H1 (cell line): Measurements from ENCODE around the gene HPRT1. TPM values are rescaled to one million over a fixed set of nuclear protein-coding genes. Genes with fewer than 3 reads are reported as not detected.

Source experiments
- CTCF ChIA-PET: fragments of 300-600 bp; sonication (Branson Sonifier 250); formaldehyde crosslinking; loops from one replicate; lab custom pipeline; 2021; ENCODE audit not compliant: partially characterized antibody; lab: Charles Lee
- POLR2A ChIA-PET: fragments of 300-600 bp; sonication (Branson Sonifier 250); formaldehyde crosslinking; loops from one replicate; lab custom pipeline; 2021; ENCODE audit warnings: inconsistent platforms; ENCODE audit not compliant: partially characterized antibody; lab: Charles Lee
- DNase-seq, 2 experiments: peaks; one replicate each; pipeline versions ENCODE4 v3.0.0 to v3.0.0-alpha.2; 2010 to 2022; ENCODE audit warnings: low spot score in 2 of 2, low read depth in 1 of 2, mixed read lengths in 1 of 2
- FAIRE-seq: peaks from 2 replicates; lab custom pipeline; 2011; peaks lifted over from hg19 to GRCh38; lab: Jason Lieb, UNC
- H2AFZ ChIP-seq: 2 replicates; pipeline ENCODE4 v1.8.1; 2012; ENCODE audit warnings: low read length, inconsistent platforms
- H2AK5ac ChIP-seq: 2 replicates; pipeline ENCODE4 v1.6.1; 2013; ENCODE audit warnings: low read depth, low read length
- H2BK120ac ChIP-seq: replicated peaks from 2 replicates; pipeline ENCODE3; 2013; ENCODE audit warnings: low read depth, low read length, inconsistent platforms
- H2BK12ac ChIP-seq: 2 replicates; pipeline ENCODE4 v1.6.1; 2013; ENCODE audit warnings: low read depth, low read length
- H2BK15ac ChIP-seq: 2 replicates; pipeline ENCODE4 v1.6.1; 2013; ENCODE audit warnings: low read length
- H2BK20ac ChIP-seq: 2 replicates; pipeline ENCODE4 v1.6.1; 2013; ENCODE audit warnings: low read length
- H2BK5ac ChIP-seq: 2 replicates; pipeline ENCODE4 v1.6.1; 2013; ENCODE audit warnings: low read depth, low read length
- H3K14ac ChIP-seq: 2 replicates; pipeline ENCODE4 v1.6.1; 2013; ENCODE audit warnings: inconsistent platforms; ENCODE audit not compliant: insufficient read length
- H3K18ac ChIP-seq: 2 replicates; pipeline ENCODE4 v1.6.1; 2013; ENCODE audit warnings: low read length; ENCODE audit errors: extremely low read depth
- H3K23ac ChIP-seq: 2 replicates; pipeline ENCODE4 v1.6.1; 2013; ENCODE audit warnings: inconsistent platforms; ENCODE audit not compliant: insufficient read length
- H3K23me2 ChIP-seq: 2 replicates; pipeline ENCODE4 v1.6.1; 2013; ENCODE audit warnings: low read depth, low read length
- H3K27ac ChIP-seq: 2 replicates; pipeline ENCODE4 v1.6.1; 2011; ENCODE audit warnings: low read depth, low read length, inconsistent platforms
- H3K27me3 ChIP-seq, 4 experiments: replicated peaks in 1 of 4; 1 replicate in 1 of 4; 2 replicates in 3 of 4; pipeline versions ENCODE4 v1.6.1 to v1.8.1; 2011 to 2013; ENCODE audit warnings: low read length in 3 of 4, mild to moderate bottlenecking in 3 of 4, inconsistent platforms in 2 of 4, mixed read lengths in 2 of 4, moderate library complexity in 1 of 4; ENCODE audit not compliant: control insufficient read depth in 3 of 4, insufficient read depth in 3 of 4; ENCODE audit errors: extremely low read depth in 1 of 4
- H3K36me3 ChIP-seq, 4 experiments: 2 replicates each; pipeline versions ENCODE4 v1.6.1 to v1.8.1; 2011 to 2013; ENCODE audit warnings: mild to moderate bottlenecking in 4 of 4, low read length in 3 of 4, moderate library complexity in 2 of 4, control low read depth in 1 of 4, inconsistent platforms in 1 of 4; ENCODE audit not compliant: insufficient read depth in 4 of 4, control insufficient read depth in 2 of 4
- H3K4ac ChIP-seq: replicated peaks from 2 replicates; pipeline ENCODE3; 2013; ENCODE audit warnings: low read length, low read depth, mixed read lengths, inconsistent platforms; ENCODE audit not compliant: insufficient read length
- H3K4me1 ChIP-seq, 4 experiments: replicated peaks in 1 of 4; 1 replicate in 1 of 4; 2 replicates in 3 of 4; pipeline versions ENCODE4 v1.6.1 to v1.8.1; 2011 to 2013; ENCODE audit warnings: low read length in 3 of 4, inconsistent platforms in 2 of 4, mixed read lengths in 1 of 4; ENCODE audit not compliant: insufficient read depth in 4 of 4, control insufficient read depth in 3 of 4
- H3K4me2 ChIP-seq, 2 experiments: 2 replicates each; pipeline versions ENCODE4 v1.6.1 to v1.8.1; 2011 to 2013; ENCODE audit warnings: low read depth in 2 of 2, low read length in 2 of 2, control low read depth in 1 of 2, inconsistent platforms in 1 of 2, mild to moderate bottlenecking in 1 of 2; ENCODE audit not compliant: insufficient read depth in 1 of 2
- H3K4me3 ChIP-seq, 4 experiments: fragments of 200-600, 300-600 bp in 1 of 4; sonication (generic), shearing (Covaris generic), sonication (Bioruptor Twin) in 1 of 4; 2 replicates each; pipeline versions ENCODE4 v1.5.1 to v1.8.1; 2011 to 2016; ENCODE audit warnings: low read length in 4 of 4, low read depth in 3 of 4, control low read depth in 2 of 4, inconsistent platforms in 2 of 4, mild to moderate bottlenecking in 2 of 4, mixed read lengths in 1 of 4, moderate library complexity in 1 of 4; ENCODE audit not compliant: insufficient read depth in 2 of 4; ENCODE audit errors: extremely low read depth in 1 of 4
- H3K56ac ChIP-seq: replicated peaks from 2 replicates; pipeline ENCODE3; 2013; ENCODE audit warnings: low read depth, mild to moderate bottlenecking, mixed read lengths, low read length, inconsistent platforms; ENCODE audit not compliant: insufficient read length
- H3K79me1 ChIP-seq: 2 replicates; pipeline ENCODE4 v1.6.1; 2013; ENCODE audit warnings: low read depth, low read length, control low read depth
- H3K79me2 ChIP-seq, 2 experiments: 2 replicates each; pipeline versions ENCODE4 v1.6.1 to v1.8.1; 2012 to 2013; ENCODE audit warnings: low read length in 2 of 2, mild to moderate bottlenecking in 2 of 2, inconsistent platforms in 1 of 2; ENCODE audit not compliant: insufficient read depth in 2 of 2, control insufficient read depth in 1 of 2
- H3K9ac ChIP-seq, 4 experiments: replicated peaks in 1 of 4; 1 replicate in 1 of 4; 2 replicates in 3 of 4; pipeline versions ENCODE4 v1.6.1 to v1.8.1; 2011 to 2013; ENCODE audit warnings: low read depth in 3 of 4, low read length in 3 of 4, control low read depth in 2 of 4, mild to moderate bottlenecking in 2 of 4, moderate library complexity in 2 of 4, inconsistent platforms in 1 of 4; ENCODE audit errors: extremely low read depth in 1 of 4
- H3K9me3 ChIP-seq, 2 experiments: 2 replicates each; pipeline versions ENCODE4 v1.6.1 to v1.8.1; 2012 to 2013; ENCODE audit warnings: mild to moderate bottlenecking in 2 of 2, moderate library complexity in 2 of 2, control low read depth in 1 of 2, inconsistent platforms in 1 of 2, low read depth in 1 of 2, low read length in 1 of 2, mixed read lengths in 1 of 2; ENCODE audit not compliant: insufficient read depth in 2 of 2
- H4K20me1 ChIP-seq, 2 experiments: replicated peaks in 1 of 2; 2 replicates each; pipeline versions ENCODE3 to v1.8.1; 2011 to 2013; ENCODE audit warnings: inconsistent platforms in 2 of 2, low read length in 2 of 2, mild to moderate bottlenecking in 1 of 2; ENCODE audit not compliant: insufficient read depth in 2 of 2, control insufficient read depth in 1 of 2
- H4K5ac ChIP-seq: 2 replicates; pipeline ENCODE4 v1.6.1; 2013; ENCODE audit warnings: low read length, low read depth, mixed read lengths, inconsistent platforms; ENCODE audit not compliant: insufficient read length
- H4K8ac ChIP-seq: 2 replicates; pipeline ENCODE4 v1.8.0; 2013; ENCODE audit warnings: mild to moderate bottlenecking, moderate library complexity, low read length, inconsistent platforms; ENCODE audit not compliant: insufficient read depth; ENCODE audit errors: extremely low read depth
- H4K91ac ChIP-seq: replicated peaks from 2 replicates; pipeline ENCODE3; 2013; ENCODE audit warnings: low read length, mixed read lengths, inconsistent platforms; ENCODE audit not compliant: insufficient read length
- BACH1 ChIP-seq: IDR thresholded peaks from 2 replicates; pipeline ENCODE4 v1.6.1; 2012; ENCODE audit warnings: low read length, improper control_type of control experiment
- BRCA1 ChIP-seq: IDR thresholded peaks from 2 replicates; pipeline ENCODE4 v1.6.1; 2012; ENCODE audit warnings: low read depth, low read length, improper control_type of control experiment
- CTCF ChIP-seq, 3 experiments: IDR thresholded peaks; 1 replicate in 2 of 3; 2 replicates in 1 of 3; pipeline versions ENCODE4 v1.5.1 to v1.6.1; 2011; ENCODE audit warnings: low read length in 3 of 3, mild to moderate bottlenecking in 3 of 3, inconsistent platforms in 2 of 3, low read depth in 1 of 3, moderate library complexity in 1 of 3; ENCODE audit not compliant: insufficient read depth in 1 of 3; ENCODE audit errors: control extremely low read depth in 1 of 3
- HDAC6 ChIP-seq: IDR thresholded peaks from one replicate; pipeline ENCODE4 v1.7.1; 2012; ENCODE audit warnings: low read depth, mild to moderate bottlenecking, inconsistent platforms, low read length, moderate library complexity
- JUND ChIP-seq: IDR thresholded peaks from 2 replicates; pipeline ENCODE4 v1.6.1; 2011; ENCODE audit warnings: mild to moderate bottlenecking, improper control_type of control experiment, low read length
- RNF2 ChIP-seq: fragments of 200-900, 300-1000 bp; sonication (generic); IDR thresholded peaks from 2 replicates; pipeline ENCODE4 v1.7.1; 2016; ENCODE audit warnings: borderline replicate concordance, low read depth, mild to moderate bottlenecking, antibody characterized with exemption, low read length; ENCODE audit not compliant: poor library complexity, severe bottlenecking; ENCODE audit errors: missing control alignments
- TBP ChIP-seq: IDR thresholded peaks from 2 replicates; pipeline ENCODE4 v1.6.1; 2011; ENCODE audit warnings: low read depth, low read length, improper control_type of control experiment
- WGBS, 2 experiments: shearing (Covaris generic) in 1 of 2; methylation state at CpG; one replicate each; pipeline versions ENCODE4 v1.1.6 to v1.1.7; 2013 to 2015; ENCODE audit warnings: low lambda C conversion rate in 2 of 2, mixed read lengths in 2 of 2, inconsistent platforms in 1 of 2, low coverage in 1 of 2, missing lambda C conversion rate in 1 of 2; ENCODE audit not compliant: insufficient replicate concordance in 2 of 2, insufficient coverage in 1 of 2, insufficient read length in 1 of 2; ENCODE audit errors: extremely low coverage in 1 of 2, missing lambda C conversion rate in 1 of 2; 5-methylcytosine and 5-hydroxymethylcytosine counted together
- polyA plus RNA-seq, 7 experiments: library from polyadenylated mRNA; depleted of rRNA in 3 of 7; stranded (reverse) in 5 of 7; unstranded in 2 of 7; fragments of >200 nt in 5 of 7; fragments of 200-250 nt in 2 of 7; gene quantifications; 1 replicate in 5 of 7; 2 replicates in 1 of 7; 4 replicates in 1 of 7; pipeline versions ENCODE4 v1.2.1 to v1.2.3, GENCODE V29; 2011 to 2013; ENCODE audit warnings: missing spikeins in 2 of 7, mixed read lengths in 2 of 7
- total RNA-seq: library from RNA; stranded (reverse); fragmentation: NEBNext Ultra II Directional; extraction: Animal tissue kit (Norgen Biotek cat#: 25700); gene quantifications from 2 replicates; pipeline ENCODE4 v1.2.1, GENCODE V29; 2021

HPRT1 gene
- total and polyA plus RNA-seq, 2 of the 8 experiments (the other 6 are each of a cell fraction or from before 2014, with no cell fraction given): 16.9 to 49.5 TPM

GRCh38 chrX:134469486-134469885 lies 9.5 kb downstream of the HPRT1 start:
- H3K9me3 ChIP-seq: no peaks in the 10 kb centered on the region
- no peak overlapping the region for H3K18ac ChIP-seq
- TF ChIP-seq HDAC6 (no peak), BRCA1 (no peak), CTCF (IDR thresholded peaks at IDR 0.05; ENCODE audit: control extremely low read depth in 1 of 3, insufficient read depth in 1 of 3, low read depth in 1 of 3, low read length in 3 of 3) (no peak), TBP (no peak), JUND (no peak), RNF2 (no peak), BACH1 (no peak)
- H2BK12ac ChIP-seq: no peak overlapping the region
- H3K79me1 ChIP-seq: no peaks in the 10 kb centered on the region
- no peak overlapping the region for H3K4me2 ChIP-seq
- 88% methylated on average over 2 of the region's 2 CpGs; no CpG with 5 or more reads in 1 of the 2 experiments for WGBS, 2 experiments
- ChIA-PET POLR2A (no interaction called here), CTCF (no interaction called here)
- H2AK5ac ChIP-seq: no peak overlapping the region
- no peak overlapping the region for H3K56ac ChIP-seq
- H2BK15ac ChIP-seq: no peak overlapping the region
- H2BK120ac ChIP-seq: no peak overlapping the region
- no peak overlapping the region for H2BK5ac ChIP-seq
- peaks cover 0 to 29% of the 10 kb centered on the region in 2 experiments; a peak in 2 of 4 replicates for H3K79me2 ChIP-seq
- no peak overlapping the region for H3K9ac ChIP-seq
- no peak overlapping the region for H3K4ac ChIP-seq
- H3K27ac ChIP-seq: no peak overlapping the region
- H3K23ac ChIP-seq: no peak overlapping the region
- no peak for DNase-seq
- H3K4me3 ChIP-seq: no peak overlapping the region
- H3K4me1 ChIP-seq: no peaks in the 10 kb centered on the region
- H3K27me3 ChIP-seq: no peaks in the 10 kb centered on the region
- H3K14ac ChIP-seq: no peak overlapping the region
- H4K91ac ChIP-seq: no peak overlapping the region
- no peak overlapping the region for H2BK20ac ChIP-seq
- H4K8ac ChIP-seq: no peak overlapping the region
- no peak for FAIRE-seq
- H3K36me3 ChIP-seq: peaks cover 0 to 9% (median 0%) of the 10 kb centered on the region in 4 experiments; a peak in 1 of 8 replicates
- no peak overlapping the region for H2AFZ ChIP-seq
- H3K23me2 ChIP-seq: no peaks in the 10 kb centered on the region
- no peaks in the 10 kb centered on the region for H4K20me1 ChIP-seq
- H4K5ac ChIP-seq: no peak overlapping the region
